GM19099 (cell line): ENCODE results near the gene CTIF.

Source experiments
- POLR2A ChIP-seq: IDR thresholded peaks from 3 replicates; pipeline ENCODE4 v1.6.1; 2011; ENCODE audit warnings: low read depth; ENCODE audit not compliant: insufficient read length; ENCODE audit errors: extremely low read depth

CTIF gene

DNA sequence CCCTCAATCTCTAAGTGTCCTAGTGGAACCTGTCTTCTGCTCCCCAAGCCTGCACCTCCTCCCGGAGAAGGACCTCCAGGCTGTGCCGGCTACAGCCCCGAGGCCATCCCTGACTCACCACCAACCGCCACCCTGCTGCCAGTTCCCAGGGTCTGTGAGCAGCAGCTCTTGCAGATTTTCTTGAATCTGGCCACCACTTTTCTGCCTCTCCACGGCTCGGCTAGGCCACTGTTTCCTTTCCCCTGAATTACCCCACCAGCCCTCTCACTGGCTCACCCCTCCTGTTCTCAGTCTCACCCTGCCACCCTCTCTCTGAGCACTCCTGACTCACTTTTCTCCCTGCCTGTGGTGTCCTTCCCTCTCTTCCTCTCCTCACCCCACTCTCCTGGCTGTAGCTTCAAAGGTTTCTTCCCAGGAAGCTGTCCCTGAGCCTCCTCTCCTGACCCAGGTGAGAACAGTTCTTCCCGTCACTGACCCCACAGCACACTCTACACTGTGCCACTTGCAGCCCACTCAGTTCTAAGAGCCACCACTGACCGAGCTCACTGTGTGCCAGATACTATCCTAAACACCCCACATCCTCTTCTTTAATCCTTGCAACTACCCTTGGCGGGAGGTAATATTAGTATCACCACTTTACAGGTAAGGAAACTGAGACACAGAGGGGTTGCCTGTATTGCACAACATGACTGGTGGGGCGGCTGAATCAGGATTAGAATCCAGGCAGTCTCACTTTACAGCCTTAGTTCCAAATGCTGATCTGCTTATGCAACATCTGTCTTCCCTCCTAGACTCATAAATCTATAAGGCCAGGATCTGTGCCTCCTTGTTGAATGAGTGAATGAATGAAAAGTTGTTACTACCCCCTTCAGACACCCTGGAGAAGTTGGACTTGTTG is 300.3 kb downstream of the CTIF start:
- no peak for TF ChIP-seq POLR2A

DNA sequence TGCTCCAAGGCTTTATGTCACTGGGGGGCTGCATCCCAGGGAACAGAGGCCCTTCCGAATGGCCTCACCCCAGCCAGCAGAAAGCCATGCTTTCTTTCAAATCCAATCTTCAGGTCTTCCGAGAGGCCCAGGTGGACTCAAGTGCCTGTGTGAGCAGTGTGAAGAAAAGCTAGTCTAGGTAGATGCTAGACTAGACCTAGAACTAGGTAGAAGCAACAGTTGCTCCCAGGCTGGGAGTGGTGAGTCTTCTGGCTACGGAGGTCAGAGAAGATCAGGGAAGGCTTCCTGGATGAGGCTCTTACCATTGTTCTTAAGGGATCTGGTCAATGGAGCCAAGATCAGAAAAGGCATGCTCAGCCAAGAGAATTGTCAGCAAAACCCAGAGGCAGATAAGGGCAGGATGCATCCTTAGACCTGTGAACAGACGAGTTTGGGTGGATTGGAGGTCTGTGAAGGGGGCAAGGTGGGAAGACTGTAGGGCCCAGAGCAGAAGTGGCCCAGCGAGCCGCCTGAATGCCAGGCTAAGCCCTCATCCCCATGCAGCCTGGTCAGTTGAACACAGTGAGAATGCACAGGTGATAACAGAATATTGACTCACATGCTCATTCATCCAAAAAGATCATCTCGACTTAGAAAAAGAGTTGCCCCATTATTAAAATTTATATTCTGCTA is 301.1 kb downstream of the CTIF start:
- TF ChIP-seq POLR2A = no peak

DNA sequence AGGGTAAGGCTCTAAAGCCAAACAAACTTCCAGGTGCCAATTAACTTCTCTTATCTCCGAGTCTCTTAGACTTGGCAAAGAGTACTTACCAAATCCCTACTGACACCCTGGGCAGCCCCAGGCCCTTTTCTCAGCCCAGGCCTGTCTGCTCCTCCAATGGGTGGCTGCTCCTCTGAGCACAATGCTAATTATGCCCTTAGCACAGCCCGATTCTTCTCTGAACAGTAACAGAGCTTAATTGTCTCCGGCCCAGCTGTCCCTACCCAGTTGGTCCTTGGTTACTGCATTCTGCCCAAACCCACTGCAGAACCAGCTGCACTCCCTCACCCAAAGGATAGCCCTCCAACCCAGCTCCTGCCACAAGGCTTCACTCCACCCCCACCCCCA is 301.7 kb downstream of the CTIF start:
- no peak for TF ChIP-seq POLR2A

DNA sequence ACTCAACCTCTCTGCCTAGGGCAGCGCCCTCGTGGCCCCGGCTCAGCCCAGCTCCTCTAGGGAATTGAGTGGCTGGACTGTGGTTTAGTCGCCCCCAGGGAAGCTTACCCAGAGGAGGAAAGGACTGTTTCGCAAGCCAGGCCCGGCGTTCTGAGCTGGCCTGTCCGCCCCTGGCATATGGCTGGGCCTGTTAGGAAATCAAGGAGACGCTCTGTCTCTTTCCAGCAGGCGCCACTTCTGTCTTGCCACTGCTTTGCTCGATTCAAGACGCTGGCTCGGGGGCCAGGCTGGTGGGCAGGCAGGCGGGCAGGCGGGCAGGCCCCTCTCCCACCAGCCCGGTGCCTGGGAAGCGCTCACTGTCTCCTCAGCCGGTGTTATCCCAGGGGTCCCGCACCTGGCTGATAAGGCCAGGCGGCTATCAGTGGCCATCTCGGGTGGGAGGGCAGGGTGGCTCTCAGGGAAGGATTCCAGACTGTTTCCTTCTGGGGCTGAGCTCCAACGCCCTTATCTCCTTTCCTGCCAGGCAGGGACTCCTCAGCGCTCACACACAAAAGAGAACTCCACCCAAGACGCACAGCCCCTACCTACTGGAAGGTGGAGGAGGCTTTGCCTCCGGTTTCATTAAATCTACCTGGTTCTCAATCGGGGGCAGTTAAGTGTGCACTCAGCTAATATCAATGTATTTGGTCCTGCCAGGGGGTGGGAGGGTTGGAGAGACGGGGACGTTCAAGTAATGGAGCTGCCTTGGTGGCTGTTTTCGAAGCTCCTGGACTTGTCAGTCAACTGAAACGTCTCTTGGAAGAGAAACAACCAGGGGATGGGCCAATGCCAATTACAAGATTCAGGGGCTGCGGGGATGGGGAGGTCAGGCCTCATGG is 302.8 kb downstream of the CTIF start:
- no peak for TF ChIP-seq POLR2A

DNA sequence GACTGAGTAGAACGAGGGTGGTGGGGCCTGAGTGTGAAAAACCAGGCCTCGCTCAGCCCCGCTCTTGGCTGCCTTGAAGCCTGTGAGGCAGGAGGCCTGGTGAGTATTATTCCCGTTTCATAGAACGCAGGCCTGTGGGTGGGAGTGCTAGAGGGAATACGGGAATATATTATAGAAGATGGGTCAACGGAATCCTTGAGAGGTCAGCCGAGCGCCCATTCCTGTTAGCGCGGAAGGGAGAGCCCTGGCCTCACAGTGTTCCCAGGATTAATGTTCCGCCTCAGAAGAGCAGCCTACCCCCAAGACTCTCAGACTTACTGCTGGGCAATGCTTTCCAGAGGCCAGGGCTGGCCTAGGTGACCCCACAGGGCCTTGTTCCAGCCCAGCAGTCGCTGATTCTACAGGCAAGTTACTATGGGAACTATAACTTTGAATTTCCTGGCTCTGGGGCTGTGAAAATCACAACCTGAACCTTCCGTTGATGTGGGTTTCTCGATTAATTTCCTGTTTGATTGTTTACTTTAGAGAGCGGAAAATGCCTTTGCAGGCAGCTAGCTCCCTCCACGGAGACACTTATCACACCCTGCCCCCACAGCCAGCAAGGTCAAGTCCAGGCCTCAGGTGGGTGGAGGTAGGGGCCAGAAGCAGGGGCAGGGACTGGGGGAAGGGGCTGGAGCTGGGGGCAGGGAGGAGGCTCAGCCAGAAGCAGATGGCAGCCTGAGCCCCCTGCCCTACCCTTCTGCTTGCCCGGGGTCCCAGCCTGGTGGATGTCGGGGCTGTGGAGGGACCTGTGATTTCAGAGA is 303.6 kb downstream of the CTIF start:
- TF ChIP-seq POLR2A = no peak

DNA sequence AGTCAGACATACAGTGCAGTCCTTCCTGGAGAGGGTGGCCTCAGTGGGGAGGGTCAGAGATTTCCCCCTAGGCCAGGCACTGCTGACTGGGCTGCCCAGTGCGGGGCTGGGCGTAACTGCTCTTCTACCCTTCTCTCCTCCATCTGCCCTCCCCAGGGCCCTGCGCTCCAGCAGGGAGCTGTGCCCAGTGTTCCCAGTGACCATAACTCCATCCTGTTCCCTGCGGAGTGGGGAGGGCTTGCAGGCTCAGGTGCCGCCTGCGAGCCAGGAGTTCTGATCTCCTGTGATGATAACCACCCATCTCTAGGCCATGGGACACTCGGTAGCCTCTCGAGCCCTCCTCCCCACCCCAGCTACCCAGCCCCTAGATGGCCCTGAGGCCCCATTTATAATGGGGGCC is 304.3 kb downstream of the CTIF start:
- no peak for TF ChIP-seq POLR2A

DNA sequence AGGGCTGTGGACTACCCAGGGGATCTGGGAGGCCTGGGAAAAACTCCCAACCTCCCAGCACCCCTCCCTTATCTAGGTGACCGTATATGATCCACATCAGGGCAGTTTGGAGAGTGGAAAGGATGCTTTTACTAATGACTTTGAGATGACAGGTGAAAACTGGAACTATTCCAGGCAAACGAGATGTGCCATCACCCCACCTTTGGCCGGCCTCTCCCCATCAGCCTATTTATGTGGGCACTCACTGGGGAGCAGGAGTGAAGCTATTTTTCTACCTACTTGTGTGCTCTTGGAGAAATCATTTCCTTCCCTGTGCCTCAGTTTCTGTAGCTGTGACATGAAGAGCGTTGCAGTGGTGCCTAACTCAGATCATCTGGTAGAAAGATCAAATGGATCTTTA is 304.8 kb downstream of the CTIF start:
- no peak for TF ChIP-seq POLR2A

DNA sequence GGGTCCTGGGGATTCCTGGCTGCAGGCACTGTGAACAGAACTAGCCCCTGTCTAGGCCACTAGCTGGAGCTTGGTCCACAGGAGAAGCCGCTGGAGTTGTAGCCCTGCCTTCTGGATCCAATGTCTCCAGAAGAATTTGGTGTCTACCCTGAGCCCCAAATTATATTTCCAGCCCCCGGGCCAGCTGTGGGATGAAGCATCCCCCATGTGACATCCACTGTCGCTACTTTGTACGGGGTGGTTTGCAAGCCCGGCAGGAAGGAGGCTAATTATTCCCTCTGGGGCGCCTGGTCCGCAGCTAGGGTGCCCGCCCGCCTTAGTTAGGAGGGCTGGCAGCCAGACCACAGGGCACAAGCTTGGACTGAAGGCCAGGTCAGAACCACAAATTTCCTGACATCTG is 305.4 kb downstream of the CTIF start:
- TF ChIP-seq POLR2A = no peak

DNA sequence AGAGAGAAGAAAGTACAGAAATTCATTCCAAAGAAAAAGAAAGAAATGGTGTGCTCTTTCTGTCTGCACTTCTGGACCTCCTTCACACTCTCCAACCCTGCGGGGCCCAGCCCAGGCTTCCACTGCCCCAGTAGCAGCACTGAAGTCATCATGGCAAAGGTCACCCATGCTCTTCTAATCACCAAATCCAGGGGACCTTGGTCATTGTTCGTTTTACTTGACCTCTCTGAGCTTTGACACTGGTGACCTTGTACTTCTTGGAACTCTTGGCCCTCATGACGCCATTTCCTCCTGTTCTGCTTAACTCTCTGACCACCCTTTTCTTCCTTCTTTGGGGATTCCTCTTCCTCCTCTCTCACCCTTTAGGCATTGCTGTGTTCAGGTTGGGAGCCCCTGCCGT is 306.3 kb downstream of the CTIF start:
- TF ChIP-seq POLR2A = no peak

DNA sequence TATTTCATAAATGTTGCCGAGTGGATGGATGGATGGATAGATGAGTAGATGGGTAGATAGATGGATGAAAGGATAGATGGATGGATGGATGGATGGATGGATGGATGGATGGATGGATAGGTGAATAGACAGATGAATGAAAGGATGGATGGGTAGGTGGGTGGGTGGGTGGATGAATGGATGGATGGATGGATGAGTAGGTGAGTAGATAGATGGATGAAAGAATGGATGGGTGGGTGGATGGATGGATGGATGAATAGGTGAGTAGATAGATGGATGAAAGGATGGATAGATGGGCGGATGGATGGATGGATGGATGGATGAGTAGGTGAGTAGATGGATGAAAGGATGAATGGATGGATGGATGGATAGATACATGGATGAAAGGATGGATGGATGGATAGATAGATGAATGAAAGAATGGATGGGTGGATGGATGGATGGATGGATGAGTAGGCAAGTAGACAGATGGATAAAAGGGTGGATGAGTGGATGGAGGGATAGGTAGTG is 307.6 kb downstream of the CTIF start:
- no peak for TF ChIP-seq POLR2A

DNA sequence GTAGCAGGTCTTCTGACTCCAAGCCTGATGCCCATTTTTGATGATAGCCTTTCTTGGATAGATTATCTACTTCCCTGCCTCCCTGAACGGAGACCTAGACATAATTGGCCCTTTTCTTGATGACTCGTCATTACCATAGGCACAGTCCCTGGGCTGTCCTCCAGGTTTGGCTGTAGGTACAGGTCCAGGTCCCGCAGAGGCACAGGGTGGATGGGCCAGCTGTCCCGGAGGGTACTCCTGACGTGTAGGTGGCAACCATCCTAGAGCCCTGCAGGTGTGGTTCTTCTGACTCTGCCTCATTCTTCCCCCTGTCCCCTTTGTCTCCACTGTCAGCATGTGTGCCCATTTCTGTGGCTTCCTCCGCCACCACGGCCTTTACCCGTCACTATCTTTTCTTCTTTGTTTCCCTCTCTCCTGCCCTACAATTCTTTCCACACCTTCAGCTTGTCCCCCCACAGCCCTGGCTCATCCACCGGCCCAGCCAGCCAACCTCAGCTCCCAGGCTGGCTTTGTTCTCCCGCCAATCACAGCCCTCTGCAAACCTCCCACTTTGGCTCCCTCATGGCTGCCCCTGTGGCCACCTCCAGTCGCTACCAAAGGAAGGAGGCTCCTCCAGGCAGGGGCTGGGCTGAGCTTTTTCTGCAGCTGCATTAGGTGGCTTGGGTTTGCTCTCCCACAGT is 309.1 kb downstream of the CTIF start:
- no peak for TF ChIP-seq POLR2A

DNA sequence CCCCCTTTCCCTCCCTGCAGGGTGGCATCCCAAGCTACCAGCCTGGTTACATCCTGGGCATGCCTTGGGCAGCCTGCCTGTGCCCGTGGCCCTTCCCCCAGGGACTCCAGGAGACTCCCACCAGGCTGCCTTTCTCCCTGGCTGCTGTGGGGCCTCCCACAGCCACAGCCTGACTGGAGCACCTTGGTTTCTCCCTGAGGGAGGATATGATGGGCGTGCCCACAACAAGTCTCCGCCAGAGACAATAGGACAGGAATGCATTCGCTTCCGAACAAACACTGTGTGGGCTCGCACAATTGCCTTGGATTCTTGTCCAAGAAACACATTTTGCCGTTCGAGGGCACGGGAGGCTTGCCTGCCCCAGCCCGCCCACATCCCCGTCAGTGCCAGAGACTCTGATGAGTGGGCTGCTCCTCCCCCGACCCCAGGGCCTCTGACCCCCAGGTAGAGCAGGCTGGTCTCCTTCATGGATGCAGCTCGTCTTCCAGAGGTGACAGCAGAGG is 309.9 kb downstream of the CTIF start:
- no peak for TF ChIP-seq POLR2A

DNA sequence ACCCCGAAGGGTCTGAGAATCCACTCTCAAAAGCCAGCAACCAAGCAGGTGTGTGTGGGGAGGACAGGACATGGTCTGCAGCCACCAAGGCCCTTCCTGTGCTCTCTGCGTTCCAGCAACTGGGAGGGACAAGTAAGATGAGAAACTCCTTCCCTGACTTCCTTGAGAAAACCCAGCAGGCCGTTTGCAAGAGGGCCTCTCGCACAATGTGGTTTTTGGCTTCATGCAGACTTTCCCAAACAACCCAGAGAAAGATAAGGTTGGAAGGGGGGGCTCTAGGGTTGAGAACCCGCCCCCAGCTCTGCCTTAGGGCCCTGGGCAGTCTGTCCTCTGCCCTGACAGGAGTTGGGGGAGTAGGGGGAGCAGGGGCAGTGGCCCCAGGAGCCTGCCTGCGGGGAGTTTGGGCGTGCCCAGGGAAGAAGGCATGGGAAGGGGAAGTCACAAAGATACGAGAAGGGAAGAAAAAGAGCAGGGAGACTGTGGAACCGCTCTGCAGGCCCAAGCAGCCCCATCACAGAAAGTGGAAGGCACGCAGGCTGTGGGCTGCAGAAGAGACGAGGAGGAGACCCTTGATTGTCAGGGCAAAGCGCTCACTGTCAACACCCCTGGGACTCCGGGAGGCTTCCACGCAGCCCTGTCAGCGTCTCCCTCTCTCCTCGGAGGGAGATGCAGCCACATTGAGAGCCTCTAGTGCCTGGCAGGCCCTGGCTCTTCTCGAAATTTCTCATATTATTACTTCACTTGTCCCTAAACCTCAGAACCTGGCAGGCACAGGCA is 312.2 kb downstream of the CTIF start:
- TF ChIP-seq POLR2A = no peak

DNA sequence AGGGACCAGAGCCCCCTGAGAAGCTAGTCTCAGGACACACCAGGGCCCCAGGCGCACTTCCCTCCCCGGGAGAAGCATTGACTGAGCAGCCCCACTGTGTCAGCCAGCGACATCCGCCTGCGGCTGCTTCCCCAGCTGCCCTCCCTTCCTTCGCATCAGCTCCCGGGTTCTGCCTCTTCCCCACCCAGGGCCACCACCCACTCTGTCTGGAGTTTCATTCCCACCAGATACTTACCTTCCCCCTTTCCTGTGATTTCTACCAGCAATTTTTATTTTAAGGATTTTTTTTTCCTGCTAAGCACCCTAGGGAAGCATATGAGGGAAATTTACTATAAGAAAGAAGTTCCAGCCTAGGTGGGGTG is 312.7 kb downstream of the CTIF start:
- TF ChIP-seq POLR2A = no peak

DNA sequence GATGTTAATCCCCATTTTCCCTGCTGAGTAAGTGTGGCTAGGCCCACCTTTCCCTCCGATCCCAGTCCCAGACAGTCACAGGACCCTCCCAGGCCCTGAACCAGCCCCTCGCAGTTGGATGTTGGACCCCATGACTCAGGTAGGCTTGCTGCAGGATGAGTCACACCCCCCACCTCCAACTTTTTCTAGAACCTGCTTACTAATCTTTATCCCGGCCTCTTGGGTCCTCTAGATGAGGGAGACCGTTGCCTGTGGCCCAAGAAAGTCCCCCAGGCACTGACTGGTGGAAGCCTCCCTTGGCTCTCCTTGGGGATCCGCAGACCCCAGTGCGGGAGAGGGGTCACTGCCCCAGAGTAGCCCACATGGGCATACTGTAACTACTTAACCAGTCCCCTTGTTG is 313.5 kb downstream of the CTIF start:
- TF ChIP-seq POLR2A = no peak
